NCI-H524 (cell line): ENCODE measurements around the gene CALU.

Experiments
- DNase-seq, 2 experiments: peaks; one replicate each; lab custom pipeline; 2025; lab: John Stamatoyannopoulos, UW

The CALU gene

DNA sequence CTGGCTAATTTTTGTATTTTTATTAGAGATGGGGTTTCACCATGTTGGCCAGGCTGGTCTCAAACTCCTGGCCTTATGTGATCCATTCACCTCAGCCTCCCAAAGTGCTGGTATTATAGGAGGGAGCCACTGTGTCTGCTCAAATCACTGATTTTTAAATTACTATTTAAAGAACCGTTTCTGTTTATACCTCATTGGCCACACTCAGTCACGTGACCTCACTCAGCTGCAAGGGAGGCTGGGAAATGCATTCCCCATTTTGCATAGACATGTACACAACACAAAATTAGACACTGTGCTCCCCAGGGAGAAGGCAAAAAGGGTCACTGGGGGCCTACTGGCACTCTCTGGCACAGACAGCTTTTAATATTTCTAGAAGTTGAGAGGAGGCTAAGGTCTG lies 13.6 kb upstream of the CALU start:
- no peak for DNase-seq

DNA sequence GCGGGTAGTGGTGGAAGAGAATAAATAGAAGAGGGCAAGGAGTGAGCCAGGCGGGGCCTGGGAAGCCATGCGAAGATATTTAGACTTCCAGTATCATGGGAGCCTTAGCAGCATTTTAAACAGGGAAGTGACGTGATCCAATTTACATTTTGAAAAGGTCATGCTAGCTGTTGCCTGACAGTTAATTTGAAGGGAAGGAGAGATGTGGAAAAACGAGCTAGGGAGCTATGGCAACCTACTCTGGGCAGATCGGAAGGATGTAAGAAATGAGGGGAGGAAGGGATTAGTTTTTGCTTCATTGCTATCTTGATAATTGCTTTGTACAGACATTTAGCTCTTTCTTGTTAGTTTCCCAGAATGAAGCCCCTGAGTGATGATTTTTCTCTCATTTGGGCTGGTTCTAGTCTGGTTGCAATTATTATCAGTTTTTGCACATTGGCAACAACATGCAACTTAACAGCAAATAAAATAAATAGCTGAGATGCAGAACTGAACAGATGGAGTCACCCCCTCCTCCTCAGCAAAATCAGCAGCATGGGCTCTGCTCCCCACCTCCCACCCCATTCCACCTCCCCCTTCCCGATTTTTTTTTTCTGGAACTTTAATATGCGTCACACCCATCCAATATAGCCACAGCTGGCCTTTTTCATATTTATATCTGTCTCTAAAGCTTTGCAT lies 13.0 kb upstream of the CALU start:
- DNase-seq: no peak

DNA sequence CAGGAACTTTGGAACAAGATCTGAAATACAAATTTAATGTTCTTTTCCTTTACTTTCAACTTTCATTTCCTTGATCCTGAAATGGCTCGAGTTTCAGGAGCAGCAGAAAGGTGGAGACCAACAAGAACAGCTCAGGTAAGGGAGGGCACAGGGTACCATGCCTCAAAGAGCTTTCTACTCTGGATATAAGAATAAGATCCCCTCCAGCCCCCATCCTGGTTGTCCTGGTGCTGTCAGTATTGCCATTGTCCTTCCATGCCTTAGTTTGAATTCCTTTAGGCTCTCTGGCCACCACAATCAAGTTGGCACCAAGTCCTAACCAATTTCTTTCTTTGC lies 12.5 kb upstream of the CALU start:
- DNase-seq: no peak

DNA sequence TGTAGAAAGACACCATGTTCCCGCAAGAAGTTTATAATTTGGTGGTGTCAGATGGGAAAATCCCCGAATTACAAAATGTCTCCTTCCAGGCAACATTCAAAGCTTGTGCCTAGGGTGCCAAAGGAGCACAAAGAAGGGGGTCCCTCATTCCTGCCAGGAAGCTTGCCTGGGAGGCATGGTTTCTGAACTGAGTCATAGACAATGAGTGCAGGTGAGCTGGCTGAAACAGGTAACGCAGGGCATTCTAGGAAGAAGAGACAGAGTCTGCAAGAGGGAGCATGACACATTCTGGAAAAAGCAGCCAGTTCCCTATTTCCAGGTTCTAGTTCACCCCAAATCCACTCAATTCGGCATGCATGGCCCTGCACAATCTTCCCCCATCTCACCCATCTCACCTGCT lies 11.9 kb upstream of the CALU start:
- no peak for DNase-seq

DNA sequence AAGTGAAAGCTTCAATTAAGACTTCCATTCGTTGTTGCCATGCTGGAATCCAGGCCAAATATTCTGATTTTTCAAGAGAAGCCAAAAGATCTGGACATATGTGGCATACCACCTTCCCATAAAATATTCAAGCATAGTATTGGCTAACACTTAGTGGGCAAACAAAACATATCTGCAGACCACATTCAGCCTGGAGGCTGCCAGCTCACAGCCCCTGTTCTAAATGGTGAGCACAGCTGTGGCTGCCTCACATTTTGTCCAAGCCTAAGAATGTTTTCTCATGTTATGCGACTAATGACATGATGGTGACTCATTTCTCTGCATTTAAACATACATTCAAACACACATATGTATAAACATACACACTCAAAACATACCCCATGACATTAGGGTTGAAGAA lies 10.6 kb upstream of the CALU start:
- no peak for DNase-seq

DNA sequence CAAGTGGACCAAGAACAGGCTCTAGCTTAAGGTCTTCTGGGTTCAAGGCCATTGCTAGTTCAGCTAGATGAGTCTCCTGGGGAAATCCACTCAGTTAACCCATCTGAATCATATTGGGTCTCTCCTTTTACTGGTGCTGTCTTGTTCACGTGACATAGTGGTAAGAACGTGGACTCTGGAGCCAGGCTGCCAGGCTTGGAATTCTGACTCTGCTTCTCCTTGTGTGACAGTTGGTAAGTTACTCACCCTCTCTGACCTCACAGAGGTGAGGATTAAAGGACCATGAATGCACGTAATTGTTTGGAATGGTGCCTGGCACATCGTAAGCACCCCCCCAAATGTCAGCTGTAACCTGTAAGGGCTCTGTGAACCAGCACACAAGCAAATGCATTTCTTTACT lies 9.7 kb upstream of the CALU start:
- DNase-seq: no peak

DNA sequence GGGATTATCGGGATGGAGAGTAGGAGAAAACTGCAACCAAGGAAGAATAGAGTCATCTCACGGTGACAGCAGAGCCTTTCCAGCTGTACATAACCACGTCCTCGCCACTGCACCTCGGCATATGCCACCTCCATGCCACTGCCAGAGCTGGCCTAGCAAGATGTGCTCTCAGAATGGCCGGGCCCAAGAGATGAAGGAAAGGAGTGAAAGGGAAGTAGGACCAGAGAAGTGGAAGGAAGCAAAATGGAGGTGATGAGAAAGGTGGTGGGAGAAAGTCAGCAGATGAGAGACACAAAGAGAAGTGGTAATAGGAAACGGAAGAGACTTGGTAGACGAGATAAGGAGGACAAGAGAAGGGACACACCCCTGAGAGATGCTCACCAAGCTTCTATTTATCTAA lies 8.0 kb upstream of the CALU start:
- no peak for DNase-seq

DNA sequence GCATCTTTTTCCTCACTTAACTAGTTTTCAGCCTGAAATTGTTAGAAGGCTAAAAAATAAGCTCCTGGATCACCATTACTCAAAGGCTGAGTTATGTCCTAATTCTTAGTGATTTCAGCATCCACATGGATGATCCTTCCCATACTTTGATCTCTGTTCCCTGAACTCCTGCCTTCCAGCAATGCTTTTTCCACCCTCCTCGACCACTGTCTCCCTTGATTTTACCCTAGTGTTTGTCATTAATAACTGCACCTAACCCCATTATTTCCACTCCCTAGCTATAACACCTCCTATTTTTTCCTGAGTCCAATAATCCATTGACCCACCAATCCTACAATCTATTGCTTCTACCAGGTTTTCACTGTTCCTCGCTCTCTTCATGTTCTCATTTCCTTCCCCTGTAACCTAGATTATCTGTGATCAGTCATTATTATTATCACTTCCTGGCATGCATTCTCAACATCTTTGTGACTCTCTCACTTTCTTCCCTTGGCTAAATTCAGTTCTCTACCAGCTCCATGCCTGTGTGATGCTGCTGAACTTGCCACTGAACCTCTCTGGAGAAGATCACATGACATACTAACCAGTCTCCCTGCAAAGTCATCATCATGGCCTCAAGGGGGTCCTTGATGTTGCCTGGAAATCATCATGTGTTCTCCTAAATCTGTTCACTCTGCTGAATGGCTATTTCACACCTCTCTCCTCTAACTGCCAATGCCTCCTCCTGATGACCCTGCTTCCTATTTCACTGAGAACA lies 6.5 kb upstream of the CALU start:
- DNase-seq: no peak

DNA sequence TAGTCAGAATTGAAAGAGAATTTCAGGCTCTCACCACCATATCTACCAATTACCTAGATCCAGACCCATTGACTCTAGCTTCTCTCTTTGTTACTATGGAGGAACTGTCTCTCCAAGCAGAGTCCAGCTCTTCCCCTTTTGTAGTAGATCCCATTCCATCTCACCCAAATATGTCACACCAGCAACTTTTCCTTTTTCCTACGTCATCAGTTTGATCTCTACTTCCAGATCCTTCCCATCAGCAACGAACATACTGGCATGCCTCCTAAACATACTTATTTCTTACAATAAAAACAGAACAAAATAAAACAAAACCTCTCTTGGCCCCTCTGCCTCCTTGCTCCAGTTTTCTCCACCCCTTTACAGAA lies 5.9 kb upstream of the CALU start:
- DNase-seq: no peak

DNA sequence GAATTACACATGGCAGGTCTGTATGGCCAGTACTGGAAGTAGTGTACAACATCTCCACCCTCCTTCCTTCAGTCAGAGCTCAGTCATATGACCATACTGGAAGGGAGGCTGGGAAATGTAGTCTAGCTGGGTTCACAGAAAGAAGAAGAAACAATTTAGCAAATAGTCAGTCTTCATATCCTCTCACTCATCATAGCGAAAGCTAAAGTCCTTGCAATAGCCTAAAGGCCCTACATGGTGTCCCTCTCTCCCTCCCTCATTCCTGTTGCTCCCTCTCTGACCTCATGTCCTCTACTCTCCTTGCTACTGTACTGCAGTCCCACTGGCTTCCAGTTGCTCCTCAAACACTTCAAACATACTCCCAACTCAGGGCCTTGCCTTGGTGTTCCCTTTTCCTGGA lies 4.3 kb upstream of the CALU start:
- no peak for DNase-seq

DNA sequence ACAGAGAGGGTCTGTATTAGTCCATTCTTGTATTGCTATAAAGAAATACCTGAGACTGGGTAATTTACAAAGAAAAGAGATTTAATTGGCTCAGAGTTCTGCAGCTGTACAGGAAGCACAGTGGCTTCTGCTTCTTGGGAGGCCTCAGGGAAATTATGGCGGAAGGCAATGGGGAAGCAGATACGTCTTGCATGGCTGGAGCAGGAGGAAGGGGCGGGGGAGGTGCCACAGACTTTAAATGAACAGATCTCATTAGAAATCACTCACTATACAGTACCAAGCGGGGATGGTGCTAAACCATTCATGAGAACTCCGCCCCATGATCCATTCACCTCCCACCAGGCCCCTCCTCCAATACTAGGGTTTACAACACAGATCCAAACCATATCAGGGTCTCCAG lies 3.7 kb upstream of the CALU start:
- DNase-seq: no peak

DNA sequence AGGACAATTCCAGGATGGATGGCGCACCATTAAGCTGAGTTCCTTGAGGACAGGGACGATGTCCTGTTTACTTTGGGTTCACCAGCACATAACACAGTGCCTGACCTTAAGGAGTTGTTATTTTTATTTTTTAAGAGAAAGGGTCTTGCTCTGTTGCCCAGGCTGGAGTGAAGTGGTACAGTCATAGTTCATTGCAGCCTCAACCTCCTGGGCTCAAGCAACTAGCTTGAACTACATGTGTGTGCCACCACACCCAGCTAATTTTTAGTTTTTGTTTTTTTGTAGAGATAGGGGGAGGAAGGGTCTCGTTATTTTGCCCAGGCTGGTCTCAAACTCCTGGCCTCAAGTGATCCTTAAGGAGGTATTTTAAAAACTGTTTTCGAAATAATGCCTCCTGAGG lies 1.7 kb upstream of the CALU start:
- DNase-seq: no peak

DNA sequence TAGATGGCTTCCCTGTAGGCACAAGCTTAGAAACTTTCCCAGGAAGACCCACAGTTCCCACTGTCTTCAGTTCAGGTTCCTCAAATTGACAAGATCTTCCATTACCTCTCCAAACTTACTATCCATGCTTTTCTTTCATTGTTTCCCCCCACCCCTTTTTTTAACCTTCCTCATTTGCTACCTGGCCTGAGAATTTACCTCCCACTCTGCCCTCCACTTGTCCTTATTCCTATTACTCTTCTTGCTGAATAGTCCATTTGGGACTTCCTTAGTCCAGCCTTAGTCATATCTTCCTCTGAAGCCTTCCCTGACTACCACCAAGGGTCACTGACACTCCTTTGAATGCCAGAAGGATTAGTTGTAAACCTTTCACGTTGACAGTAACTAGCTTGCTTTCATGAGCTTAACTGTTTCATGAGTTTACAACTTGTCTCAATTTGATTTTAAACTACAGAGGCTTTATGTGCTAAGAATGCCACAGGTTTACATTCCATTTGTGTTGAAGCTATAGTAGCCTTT lies 1.2 kb upstream of the CALU start:
- no peak for DNase-seq

DNA sequence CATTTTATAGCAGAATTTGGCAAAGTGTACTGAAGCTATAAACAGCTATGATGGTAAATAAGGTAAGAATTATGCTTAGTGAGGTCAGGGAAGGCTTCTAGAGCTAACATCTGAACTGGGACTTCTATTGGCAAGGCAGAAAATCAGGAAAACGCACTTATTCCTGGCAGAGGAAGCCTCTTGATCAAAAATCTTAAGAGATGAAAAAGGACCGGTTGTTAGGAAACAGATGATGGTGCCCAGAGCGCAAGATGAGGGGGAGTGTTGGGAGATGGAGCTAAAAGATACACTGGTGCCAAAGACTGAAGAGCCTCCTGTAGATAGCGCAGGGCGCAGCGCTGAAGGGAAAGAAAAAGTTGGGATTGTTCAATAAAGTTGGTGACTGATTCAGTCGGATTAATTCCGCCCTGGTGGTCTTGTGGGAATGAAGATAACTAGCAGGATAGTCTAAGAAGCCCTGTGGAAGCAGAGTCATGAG lies 550 bp upstream of the CALU start:
- DNase-seq: no peak

DNA sequence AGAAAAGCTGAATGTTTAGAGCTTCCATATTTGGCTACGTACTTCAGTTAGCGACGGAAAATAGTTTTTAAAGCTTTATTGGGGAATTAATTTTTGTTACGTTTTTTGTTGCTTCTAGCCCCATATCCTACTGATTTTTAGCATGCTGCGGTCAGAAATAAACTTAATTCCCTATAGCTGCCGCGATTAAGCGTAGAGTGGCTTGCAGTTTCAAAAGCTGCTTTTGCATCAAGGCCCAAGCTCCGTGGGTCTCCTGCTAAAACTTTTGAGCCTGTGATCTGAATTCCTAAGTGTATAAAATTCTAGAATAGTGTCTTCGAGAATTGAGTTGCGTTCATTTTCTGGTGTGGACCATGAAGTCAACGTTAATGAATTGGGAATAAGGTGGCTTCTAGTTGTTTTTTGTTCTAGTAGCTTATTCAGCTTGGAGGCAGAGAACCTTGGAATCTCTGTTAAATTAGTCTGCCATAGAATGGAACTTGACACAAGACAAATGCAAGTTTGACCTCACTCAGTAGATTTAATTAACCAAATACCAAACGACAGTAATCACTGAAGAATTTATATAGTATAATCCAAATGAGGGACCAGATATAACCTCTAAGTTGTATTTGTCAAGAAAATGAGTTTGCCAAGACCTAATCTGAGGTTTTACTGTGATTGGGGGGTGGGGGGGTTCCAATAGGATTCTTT lies 977 bp downstream of the CALU start:
- no peak for DNase-seq

DNA sequence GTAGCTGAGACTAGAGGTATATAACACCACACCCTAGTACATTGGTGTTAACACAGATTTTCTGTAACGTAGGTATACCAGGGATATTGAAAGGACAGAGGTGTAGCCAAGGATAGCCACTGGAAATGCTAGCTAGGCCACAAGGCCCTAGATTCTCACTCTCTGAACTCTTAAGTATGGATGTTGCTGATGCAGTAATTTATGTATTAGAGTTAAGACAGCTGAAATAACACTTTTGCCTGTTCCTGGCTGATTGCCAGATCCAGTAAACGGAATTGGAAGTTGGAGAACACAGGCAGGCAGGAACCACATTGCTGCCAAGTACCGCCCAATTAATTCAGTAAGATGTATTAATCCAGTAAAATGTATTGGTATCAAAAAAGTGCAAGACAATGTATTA lies 1.8 kb downstream of the CALU start:
- no peak for DNase-seq

DNA sequence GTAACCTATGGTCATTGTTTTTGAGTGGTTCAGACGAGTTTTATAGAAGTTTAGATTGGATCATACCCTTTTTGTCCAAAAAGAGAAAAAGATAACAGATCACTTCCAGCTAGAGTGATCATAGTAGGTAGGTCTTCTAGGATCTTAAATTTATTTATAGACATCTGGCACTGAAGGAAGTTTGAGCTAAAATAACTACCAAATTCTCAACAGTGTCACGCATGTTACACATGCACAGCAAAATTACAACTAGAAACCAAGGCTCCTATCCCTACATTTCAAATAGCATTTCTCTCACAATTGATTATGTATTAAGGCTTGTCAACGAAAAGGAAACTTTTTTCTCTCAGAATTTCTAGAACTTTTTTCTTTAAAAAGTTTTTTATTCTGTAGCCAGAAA lies 2.3 kb downstream of the CALU start:
- no peak for DNase-seq

DNA sequence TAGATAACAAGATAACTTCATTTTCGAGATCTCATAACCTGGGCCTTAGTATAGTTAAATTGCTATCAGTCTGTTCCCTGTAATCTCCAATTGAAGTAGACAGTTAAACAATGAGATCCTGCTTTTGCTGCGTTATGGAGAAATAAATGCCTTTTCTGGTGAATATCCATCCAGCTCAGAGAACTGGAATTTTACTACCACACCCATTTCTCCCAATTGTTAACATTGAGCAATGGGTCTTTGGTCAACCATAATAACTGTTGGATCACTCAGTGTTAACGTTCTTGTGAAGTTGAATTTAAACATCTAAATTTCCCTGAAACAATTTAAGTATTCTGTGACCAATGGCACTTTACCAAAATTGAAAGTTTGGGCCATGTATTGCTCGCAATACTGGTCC lies 3.0 kb downstream of the CALU start:
- no peak for DNase-seq

DNA sequence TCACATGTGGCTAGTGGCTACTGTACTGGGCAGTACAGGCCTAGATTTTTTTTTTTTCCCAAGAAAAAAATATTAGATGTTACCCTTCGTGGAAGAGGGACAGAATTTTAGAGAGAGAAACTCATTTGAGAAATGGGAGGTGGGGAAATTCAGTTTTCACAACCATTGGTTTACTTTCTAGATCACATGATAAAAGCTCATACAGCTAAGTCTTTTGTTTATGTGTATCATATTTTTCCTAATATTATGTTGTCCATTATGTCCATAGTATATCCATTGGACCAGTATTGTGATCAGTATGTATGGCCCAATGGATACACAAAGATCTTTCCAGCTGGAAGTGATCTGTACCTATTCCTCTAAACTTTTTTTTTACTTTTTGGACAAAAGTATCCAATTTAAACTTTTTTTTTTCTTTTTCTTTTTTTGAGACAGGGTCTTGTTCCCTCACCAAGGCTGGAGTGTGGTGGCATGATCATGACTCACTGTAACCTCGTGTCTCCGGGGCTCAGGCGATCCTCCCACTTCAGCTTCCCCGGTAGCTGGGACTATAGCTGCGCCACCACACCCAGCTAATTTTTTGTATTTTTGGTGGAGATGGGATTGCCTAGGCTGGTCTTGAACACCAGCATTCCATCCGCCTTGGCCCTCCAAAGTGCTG lies 4.1 kb downstream of the CALU start:
- no peak for DNase-seq

DNA sequence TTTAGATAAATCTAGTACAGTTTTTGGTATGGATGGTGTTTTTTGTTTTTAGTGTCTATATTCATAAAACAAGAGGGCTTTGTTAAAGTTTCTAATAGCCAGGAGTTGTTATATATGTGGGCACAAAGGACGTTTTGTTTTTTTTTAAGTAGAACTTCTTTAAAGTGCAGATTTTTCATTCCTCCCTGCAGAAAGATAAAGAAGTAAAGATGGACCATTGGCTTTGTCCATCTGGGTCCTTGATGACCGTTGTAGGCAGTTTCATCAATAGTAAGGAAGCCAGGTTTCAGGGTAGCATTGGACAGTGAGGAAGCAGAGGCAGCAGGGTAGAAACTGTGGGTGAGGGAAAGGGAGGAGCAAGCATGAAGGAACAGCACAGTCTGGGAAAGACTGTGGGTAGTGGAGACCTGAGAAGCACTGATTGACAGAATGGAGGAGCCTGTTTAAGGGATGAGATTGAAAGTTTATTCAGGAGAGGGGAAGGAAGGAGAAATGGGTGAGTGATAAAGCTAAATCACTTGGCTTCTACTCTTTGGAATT lies 5.3 kb downstream of the CALU start:
- DNase-seq: no peak

DNA sequence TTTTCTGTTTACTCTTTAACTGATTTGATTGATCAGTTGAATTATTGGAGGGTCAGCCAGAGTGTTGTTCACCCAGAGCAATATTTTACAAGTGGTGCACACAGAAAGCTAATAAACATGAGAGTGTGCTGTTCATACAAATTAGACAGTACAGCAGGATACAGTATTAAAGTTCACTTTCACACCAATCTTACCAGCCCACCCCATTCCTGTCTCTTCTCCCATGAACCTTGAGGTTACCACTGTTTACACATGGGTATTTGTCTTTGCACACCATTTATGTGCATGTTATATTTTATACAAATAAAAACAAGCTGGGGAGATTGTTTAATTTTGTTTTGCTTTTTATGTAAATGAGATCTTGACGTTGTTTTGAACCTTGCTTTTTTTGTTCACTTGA lies 6.5 kb downstream of the CALU start:
- DNase-seq: no peak

DNA sequence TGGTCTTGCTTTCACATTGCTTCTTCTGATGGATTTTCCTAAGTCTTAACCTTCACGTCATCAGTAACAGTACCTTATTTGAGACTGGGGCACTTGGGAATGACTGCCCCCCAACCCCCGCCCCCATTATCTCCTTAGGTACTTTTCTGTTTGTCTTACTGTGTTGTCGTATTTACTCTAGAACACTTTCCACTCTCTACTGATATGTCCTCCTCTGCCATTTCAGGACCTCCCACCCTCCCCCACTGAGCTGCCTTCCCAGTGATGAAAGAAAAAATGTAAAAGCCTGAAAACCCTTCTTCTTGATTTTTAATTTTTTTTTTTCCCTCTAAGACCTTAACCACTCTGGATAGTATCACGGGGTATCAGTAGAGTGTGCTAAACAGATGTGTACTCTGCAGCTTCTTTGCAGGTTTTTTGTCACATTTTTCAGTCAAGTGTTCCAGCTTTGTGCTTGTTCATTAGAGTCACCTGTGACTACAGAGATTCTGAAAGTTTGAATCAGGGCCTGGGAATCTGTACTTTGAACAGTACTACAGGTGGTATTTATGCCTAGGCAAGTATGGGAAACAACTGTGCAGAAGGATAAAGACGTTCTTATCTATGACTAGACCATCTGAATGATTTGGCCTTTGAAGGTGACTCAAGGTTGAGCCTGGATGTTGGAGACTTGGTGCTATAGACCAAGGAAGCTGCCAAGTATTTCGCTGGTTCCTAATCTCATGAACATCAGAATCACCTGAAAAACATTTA lies 8.3 kb downstream of the CALU start:
- DNase-seq: no peak
